Right lobe of liver (tissue), 4 donors: ENCODE measurements around the gene FLNC.

Experiments used
- CTCF ChIP-seq, 4 donors: fragments of 200-600 bp in 3 of 4; fragments of 450-650 bp in 1 of 4; IDR thresholded peaks; one replicate each; pipeline versions ENCODE4 v1.5.1 to v1.8.0; 2016 to 2022; ENCODE audit warnings: antibody characterized with exemption in 4 of 4, mild to moderate bottlenecking in 2 of 4
- POLR2A ChIP-seq: fragments of 450-650 bp; IDR thresholded peaks from one replicate; pipeline ENCODE4 v1.6.1; 2017; ENCODE audit warnings: antibody characterized with exemption, mild to moderate bottlenecking
- donor health status: DM: no; HTN: no; CAD: no.
- donor health status: DM: no; HTN: no; CAD: no.
- donor health status: DM: no; HTN: yes; CAD: no.

GRCh38 chr7:128799451-128799850 lies 30.8 kb upstream of the FLNC start:
- TF ChIP-seq POLR2A, result no peak
- no peak for TF ChIP-seq CTCF (IDR thresholded peaks at IDR 0.05)
